Lower leg skin (tissue), 3 donors: Measurements from ENCODE around the gene EMP3.

ENCODE experiments used
- POLR2A ChIP-seq, 2 donors: fragments of 450-650 bp; IDR thresholded peaks; one replicate each; pipeline ENCODE4 v1.6.1; 2016 to 2017; ENCODE audit warnings: antibody characterized with exemption in 2 of 2, mild to moderate bottlenecking in 1 of 2, moderate library complexity in 1 of 2
- TF ChIP-seq, protein P1 (sequence below), 3 donors: fragments of 450-650 bp; IDR thresholded peaks; one replicate each; pipeline ENCODE4 v1.5.1; 2016; ENCODE audit warnings: antibody characterized with exemption in 3 of 3, mild to moderate bottlenecking in 3 of 3, moderate library complexity in 2 of 3

GRCh38 chr19:48363500-48363809, 38.1 kb downstream of the EMP3 start:
- TF ChIP-seq, protein P1, sequence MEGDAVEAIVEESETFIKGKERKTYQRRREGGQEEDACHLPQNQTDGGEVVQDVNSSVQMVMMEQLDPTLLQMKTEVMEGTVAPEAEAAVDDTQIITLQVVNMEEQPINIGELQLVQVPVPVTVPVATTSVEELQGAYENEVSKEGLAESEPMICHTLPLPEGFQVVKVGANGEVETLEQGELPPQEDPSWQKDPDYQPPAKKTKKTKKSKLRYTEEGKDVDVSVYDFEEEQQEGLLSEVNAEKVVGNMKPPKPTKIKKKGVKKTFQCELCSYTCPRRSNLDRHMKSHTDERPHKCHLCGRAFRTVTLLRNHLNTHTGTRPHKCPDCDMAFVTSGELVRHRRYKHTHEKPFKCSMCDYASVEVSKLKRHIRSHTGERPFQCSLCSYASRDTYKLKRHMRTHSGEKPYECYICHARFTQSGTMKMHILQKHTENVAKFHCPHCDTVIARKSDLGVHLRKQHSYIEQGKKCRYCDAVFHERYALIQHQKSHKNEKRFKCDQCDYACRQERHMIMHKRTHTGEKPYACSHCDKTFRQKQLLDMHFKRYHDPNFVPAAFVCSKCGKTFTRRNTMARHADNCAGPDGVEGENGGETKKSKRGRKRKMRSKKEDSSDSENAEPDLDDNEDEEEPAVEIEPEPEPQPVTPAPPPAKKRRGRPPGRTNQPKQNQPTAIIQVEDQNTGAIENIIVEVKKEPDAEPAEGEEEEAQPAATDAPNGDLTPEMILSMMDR (IDR thresholded peaks at IDR 0.05), result no peak
- no peak for TF ChIP-seq POLR2A (IDR thresholded peaks at IDR 0.05)
